ENCODE measurements around the gene CA10. TPM values are rescaled to one million over a fixed set of nuclear protein-coding genes. Genes with fewer than 3 reads are reported as not detected.

CA10 gene
- total RNA-seq, 4 donors from 2014 or later = not detected

- Histone ChIP-seq H3K9me3 (no peaks in the 10 kb centered on the region), H3K4me3 (no peak overlapping the region), H3K36me3 (no peaks in the 10 kb centered on the region), H3K27me3 (no peaks in the 10 kb centered on the region), H3K4me1 (no peaks in the 10 kb centered on the region), H3K27ac (no peak overlapping the region)
- ATAC-seq = no peak
- 65 to 81% methylated on average over 8 of the region's 8 CpGs for WGBS, 2 donors (ENCODE audit: low coverage in 1 of 2)
- TF ChIP-seq EP300 (IDR thresholded peaks at IDR 0.05) (no peak), POLR2AphosphoS5 (IDR thresholded peaks at IDR 0.05) (no peak), POLR2A (IDR thresholded peaks at IDR 0.05) (no peak)
- TF ChIP-seq, protein P1, sequence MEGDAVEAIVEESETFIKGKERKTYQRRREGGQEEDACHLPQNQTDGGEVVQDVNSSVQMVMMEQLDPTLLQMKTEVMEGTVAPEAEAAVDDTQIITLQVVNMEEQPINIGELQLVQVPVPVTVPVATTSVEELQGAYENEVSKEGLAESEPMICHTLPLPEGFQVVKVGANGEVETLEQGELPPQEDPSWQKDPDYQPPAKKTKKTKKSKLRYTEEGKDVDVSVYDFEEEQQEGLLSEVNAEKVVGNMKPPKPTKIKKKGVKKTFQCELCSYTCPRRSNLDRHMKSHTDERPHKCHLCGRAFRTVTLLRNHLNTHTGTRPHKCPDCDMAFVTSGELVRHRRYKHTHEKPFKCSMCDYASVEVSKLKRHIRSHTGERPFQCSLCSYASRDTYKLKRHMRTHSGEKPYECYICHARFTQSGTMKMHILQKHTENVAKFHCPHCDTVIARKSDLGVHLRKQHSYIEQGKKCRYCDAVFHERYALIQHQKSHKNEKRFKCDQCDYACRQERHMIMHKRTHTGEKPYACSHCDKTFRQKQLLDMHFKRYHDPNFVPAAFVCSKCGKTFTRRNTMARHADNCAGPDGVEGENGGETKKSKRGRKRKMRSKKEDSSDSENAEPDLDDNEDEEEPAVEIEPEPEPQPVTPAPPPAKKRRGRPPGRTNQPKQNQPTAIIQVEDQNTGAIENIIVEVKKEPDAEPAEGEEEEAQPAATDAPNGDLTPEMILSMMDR (IDR thresholded peaks at IDR 0.05) = no peak
Observed at GRCh38 chr17:51992864-51993416, 165.6 kb downstream of the CA10 start.

- TF ChIP-seq POLR2AphosphoS5 (IDR thresholded peaks at IDR 0.05) = no peak
- TF ChIP-seq, protein P1 (IDR thresholded peaks at IDR 0.05) = no peak
- TF ChIP-seq POLR2A (IDR thresholded peaks at IDR 0.05) = no peak
- no peak for TF ChIP-seq EP300 (IDR thresholded peaks at IDR 0.05)
- ATAC-seq = no peak
- whole genome bisulfite sequencing, 2 donors (ENCODE audit: low coverage in 1 of 2) = 80 to 86% methylated on average over 1 of the region's 1 CpG
Observed at GRCh38 chr17:51971121-51971520, 187.4 kb downstream of the CA10 start.

GRCh38 chr17:51961689-51962088 is 196.8 kb downstream of the CA10 start:
- H3K36me3 ChIP-seq = no peaks in the 10 kb centered on the region
- H3K27me3 ChIP-seq = no peaks in the 10 kb centered on the region
- 100% methylated on average over 4 to 5 of the region's 7 CpGs for WGBS, 2 donors (ENCODE audit: low coverage in 1 of 2)
- ATAC-seq = no peak
- no peak overlapping the region for H3K4me3 ChIP-seq
- TF ChIP-seq POLR2A (IDR thresholded peaks at IDR 0.05) (no peak), POLR2AphosphoS5 (IDR thresholded peaks at IDR 0.05) (no peak), EP300 (IDR thresholded peaks at IDR 0.05) (no peak)
- TF ChIP-seq, protein P1 (IDR thresholded peaks at IDR 0.05) = no peak
- no peak overlapping the region for H3K27ac ChIP-seq
- peaks cover 0 to 27% (median 0%) of the 10 kb centered on the region in 3 donors for H3K9me3 ChIP-seq
- H3K4me1 ChIP-seq = no peaks in the 10 kb centered on the region

More at GRCh38 chr17:51971121-51971520, 187.4 kb downstream of the CA10 start:
- Histone ChIP-seq H3K27me3 (no peaks in the 10 kb centered on the region), H3K27ac (no peak overlapping the region), H3K4me1 (no peaks in the 10 kb centered on the region), H3K36me3 (no peaks in the 10 kb centered on the region), H3K9me3 (peaks cover 0 to 6% (median 0%) of the 10 kb centered on the region in 3 donors), H3K4me3 (no peak overlapping the region)

GRCh38 chr17:51957786-51958185 is 200.7 kb downstream of the CA10 start:
- H3K4me1 ChIP-seq = no peaks in the 10 kb centered on the region
- no peak overlapping the region for H3K27ac ChIP-seq
- H3K36me3 ChIP-seq = no peaks in the 10 kb centered on the region
- ATAC-seq = no peak
- H3K9me3 ChIP-seq = peaks cover 0 to 15% (median 0%) of the 10 kb centered on the region in 3 donors
- TF ChIP-seq EP300 (IDR thresholded peaks at IDR 0.05) (no peak), POLR2AphosphoS5 (IDR thresholded peaks at IDR 0.05) (no peak)
- TF ChIP-seq, protein P1 (IDR thresholded peaks at IDR 0.05) = no peak
- no peak overlapping the region for H3K4me3 ChIP-seq
- WGBS, 2 donors (ENCODE audit: low coverage in 1 of 2) = 50 to 68% methylated on average over 4 to 5 of the region's 5 CpGs
- no peaks in the 10 kb centered on the region for H3K27me3 ChIP-seq

- ATAC-seq = no peak
- Histone ChIP-seq H3K9me3 (no peaks in the 10 kb centered on the region), H3K36me3 (no peaks in the 10 kb centered on the region), H3K4me1 (no peaks in the 10 kb centered on the region), H3K4me3 (no peak overlapping the region), H3K27ac (no peak overlapping the region), H3K27me3 (no peaks in the 10 kb centered on the region)
- 68 to 80% methylated on average over 1 to 2 of the region's 2 CpGs for WGBS, 2 donors (ENCODE audit: low coverage in 1 of 2)
- TF ChIP-seq POLR2AphosphoS5 (IDR thresholded peaks at IDR 0.05) (no peak), POLR2A (IDR thresholded peaks at IDR 0.05) (no peak), EP300 (IDR thresholded peaks at IDR 0.05) (no peak)
- TF ChIP-seq, protein P1 (IDR thresholded peaks at IDR 0.05) = no peak
Observed at GRCh38 chr17:51955245-51955644, 203.3 kb downstream of the CA10 start.

All from gastroesophageal sphincter (tissue), 4 donors.